IPS DF 6.9 (cell line): ENCODE results near the gene GPAT3.
"Not testable (repeated sequence)": the region's sequence is repeated elsewhere in the genome, so short reads cannot be mapped to it uniquely, and the experiment has no call there.

Experiments used
- DNase-seq: peaks from one replicate; pipeline ENCODE4 v3.0.0-alpha.2; 2013; ENCODE audit warnings: low read depth, low spot score
- H3K27ac ChIP-seq: one replicate; pipeline ENCODE4 v1.5.1; 2013; ENCODE audit warnings: low read length, control low read depth
- H3K27me3 ChIP-seq: 2 replicates; pipeline ENCODE4 v1.6.1; 2013; ENCODE audit warnings: mild to moderate bottlenecking, low read length; ENCODE audit not compliant: control insufficient read depth, insufficient read depth
- H3K36me3 ChIP-seq: 2 replicates; pipeline ENCODE4 v1.6.1; 2013; ENCODE audit warnings: low read length; ENCODE audit not compliant: control insufficient read depth, insufficient read depth
- H3K4me1 ChIP-seq: 2 replicates; pipeline ENCODE4 v1.6.1; 2013; ENCODE audit warnings: low read length; ENCODE audit not compliant: control insufficient read depth, insufficient read depth
- H3K4me3 ChIP-seq: 2 replicates; pipeline ENCODE4 v1.5.1; 2013; ENCODE audit warnings: mild to moderate bottlenecking, low read length
- H3K9me3 ChIP-seq: 2 replicates; pipeline ENCODE4 v1.6.1; 2013; ENCODE audit warnings: low read length, inconsistent platforms; ENCODE audit not compliant: control insufficient read depth, insufficient read depth
- WGBS: extraction: QIAGEN DNeasy Blood & Tissue Kit; methylation state at CpG from one replicate; pipeline ENCODE4 v1.1.7; 2013; ENCODE audit warnings: mixed read lengths, missing lambda C conversion rate; ENCODE audit not compliant: insufficient read length, insufficient coverage; 5-methylcytosine and 5-hydroxymethylcytosine counted together

The GPAT3 gene

DNA sequence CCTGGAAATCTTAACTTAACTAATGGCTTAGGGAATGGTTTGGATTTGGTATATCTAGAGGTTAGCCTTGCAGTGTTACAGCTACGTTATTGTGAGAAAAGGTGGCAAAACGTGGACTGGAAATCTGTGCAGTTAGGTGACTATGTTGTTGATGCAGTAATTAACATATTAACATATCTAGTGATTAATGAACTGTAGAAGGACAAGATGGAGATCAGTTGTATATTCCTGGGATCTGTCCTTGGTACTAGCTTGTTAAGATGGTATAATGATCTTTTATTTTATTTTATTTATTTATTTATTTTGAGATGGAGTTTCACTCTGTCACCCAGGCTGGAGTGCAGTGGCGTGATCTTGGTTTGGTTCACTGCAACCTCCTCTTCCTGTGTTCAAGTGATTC lies 36.9 kb downstream of the GPAT3 start:
- Histone ChIP-seq H3K4me1 (no peaks in the 10 kb centered on the region), H3K36me3 (no peaks in the 10 kb centered on the region), H3K27me3 (no peaks in the 10 kb centered on the region), H3K9me3 (no peaks in the 10 kb centered on the region), H3K27ac (no peak overlapping the region), H3K4me3 (no peak overlapping the region)
- WGBS, result no CpG with 5 or more reads among the region's 3 CpGs
- no peak for DNase-seq

DNA sequence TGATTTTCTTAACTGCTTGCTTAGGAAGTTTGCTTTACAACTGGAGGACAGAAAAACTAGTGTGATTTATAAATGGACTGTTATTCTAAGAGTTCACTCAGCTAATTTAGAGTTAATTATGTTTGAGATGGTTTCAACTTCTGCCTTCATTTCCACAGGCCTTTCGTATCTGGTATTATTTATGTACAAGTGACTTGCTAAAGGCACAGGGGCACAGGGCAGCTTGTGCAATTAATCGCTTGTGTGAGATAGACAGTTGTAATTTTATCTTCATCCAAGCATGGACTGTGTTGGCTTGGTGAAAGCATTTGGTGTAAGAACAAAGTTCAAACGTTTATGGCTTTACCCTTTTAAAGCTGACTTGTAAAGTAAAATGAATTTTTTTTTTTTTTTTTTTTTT lies 38.3 kb downstream of the GPAT3 start:
- no CpG with 5 or more reads among the region's 3 CpGs for WGBS
- H3K36me3 ChIP-seq, result no peaks in the 10 kb centered on the region
- H3K27me3 ChIP-seq, result no peaks in the 10 kb centered on the region
- H3K27ac ChIP-seq, result no peak overlapping the region
- H3K4me3 ChIP-seq, result no peak overlapping the region
- DNase-seq, result no peak
- H3K9me3 ChIP-seq, result no peaks in the 10 kb centered on the region
- H3K4me1 ChIP-seq, result no peaks in the 10 kb centered on the region

DNA sequence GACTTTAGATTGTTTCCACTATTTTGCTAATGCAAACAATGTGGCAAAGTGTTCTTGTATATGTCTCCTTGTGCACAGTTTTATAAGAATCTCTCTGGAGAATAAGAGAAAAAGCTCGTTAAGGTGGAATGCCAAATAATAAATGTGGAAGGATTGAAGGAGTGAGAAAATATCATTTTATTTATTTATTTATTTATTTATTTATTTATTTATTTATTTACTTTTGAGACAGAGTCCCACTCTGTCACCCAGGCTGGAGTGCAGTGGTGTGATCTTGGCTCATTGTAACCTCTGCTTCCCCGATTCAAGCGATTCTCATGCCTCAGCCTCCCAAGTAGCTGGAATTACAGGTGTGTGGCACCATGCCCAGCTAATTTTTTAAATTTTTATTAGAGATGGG lies 40.3 kb downstream of the GPAT3 start:
- not testable (repeated sequence) for H3K4me3 ChIP-seq, DNase-seq, H3K4me1 ChIP-seq, H3K27ac ChIP-seq, H3K9me3 ChIP-seq, H3K27me3 ChIP-seq, H3K36me3 ChIP-seq
- WGBS, result no CpG with 5 or more reads among the region's 3 CpGs

DNA sequence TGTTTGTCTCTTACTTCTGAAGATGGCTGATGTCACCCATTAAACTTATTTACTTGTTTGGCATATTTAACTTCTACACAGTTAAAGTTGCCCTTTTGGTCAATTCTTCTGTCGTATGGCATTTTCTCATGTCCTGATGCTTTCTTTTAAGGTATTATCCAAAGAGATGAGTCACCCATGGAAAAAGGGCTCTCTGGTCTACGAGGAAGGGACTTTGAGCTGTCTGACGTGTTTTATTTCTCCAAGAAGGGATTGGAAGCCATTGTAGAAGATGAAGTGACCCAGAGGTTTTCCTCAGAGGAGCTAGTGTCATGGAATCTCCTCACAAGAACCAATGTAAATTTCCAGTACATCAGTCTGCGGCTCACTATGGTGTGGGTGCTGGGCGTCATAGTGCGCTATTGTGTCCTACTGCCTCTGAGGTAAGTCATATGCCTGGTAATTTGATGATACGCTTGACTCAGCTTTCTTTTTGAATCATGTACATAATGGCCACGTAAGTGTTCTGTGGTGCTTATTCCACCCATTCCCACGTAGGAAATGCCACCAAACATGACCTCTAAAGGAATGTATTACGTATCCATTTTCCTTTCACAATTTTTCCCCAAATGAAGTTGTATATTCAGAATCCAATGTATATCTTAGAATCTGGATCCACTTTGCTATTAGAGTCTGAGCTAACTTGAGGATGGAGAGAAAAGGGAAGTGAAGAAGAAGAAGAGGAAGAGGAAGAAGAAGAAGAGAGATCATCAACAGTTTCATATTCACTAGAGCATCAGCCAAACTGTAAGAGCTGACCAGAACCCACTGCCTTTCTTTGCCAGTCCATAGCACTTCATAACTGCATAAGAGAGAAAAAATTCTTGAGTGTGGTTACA lies 45.7 kb downstream of the GPAT3 start:
- Histone ChIP-seq H3K27me3 (no peaks in the 10 kb centered on the region), H3K4me3 (no peak overlapping the region), H3K4me1 (no peaks in the 10 kb centered on the region), H3K36me3 (no peaks in the 10 kb centered on the region), H3K27ac (no peak overlapping the region), H3K9me3 (no peaks in the 10 kb centered on the region)
- no peak for DNase-seq
- no CpG with 5 or more reads among the region's 10 CpGs for WGBS

DNA sequence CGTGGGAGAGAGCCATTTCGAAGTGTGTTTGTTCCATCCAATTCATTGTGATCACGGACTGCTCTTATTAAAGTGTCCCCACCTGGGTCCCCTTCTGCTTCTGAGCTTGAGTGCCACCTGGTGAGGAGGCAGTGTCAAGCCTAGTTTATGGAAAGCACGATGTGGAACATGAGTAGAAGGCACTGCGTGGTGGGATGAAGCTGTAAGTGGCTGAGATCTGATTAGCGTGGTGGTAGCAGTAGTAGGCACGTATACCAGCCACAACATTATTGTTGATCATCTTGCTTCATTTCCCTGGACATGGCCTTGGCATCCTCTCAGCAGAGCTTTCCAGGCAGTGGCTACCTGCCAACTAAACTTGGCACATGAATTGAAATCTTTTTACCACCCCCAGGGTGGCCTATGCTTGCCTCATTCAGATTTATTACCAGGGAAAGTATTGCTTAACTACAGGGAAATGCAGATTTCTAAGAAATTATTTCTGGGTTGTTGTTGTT lies 46.4 kb downstream of the GPAT3 start:
- DNase-seq, result no peak

DNA sequence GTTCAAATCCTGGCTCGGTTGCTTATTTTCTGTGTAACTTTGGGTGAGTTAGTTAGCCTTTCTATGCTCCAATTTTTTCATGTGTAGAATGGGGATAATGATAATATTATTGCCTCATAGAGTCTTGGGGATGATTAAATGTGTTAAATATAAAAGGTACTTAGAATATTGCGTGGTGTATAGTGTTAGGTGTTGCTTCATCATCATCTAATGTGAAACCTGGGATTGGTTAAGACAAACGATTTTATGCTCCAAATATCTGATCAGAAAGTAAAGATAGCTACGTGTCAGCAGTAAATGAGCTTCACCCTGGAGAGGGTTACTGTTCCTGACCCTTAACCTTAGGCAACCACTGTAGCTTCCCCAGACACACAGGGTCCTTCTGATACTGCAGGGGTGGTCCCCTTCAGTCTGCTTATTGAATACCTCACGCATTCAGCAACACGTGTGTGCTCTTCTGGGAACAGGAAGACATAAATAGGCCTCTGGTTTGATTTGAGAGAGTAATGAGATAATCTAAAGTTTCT lies 50.1 kb downstream of the GPAT3 start:
- Histone ChIP-seq H3K27ac (no peak overlapping the region), H3K4me1 (peaks cover 3% of the 10 kb centered on the region; the same call in 1 of the 2 replicates), H3K4me3 (no peak overlapping the region), H3K9me3 (no peaks in the 10 kb centered on the region), H3K27me3 (no peaks in the 10 kb centered on the region), H3K36me3 (no peaks in the 10 kb centered on the region)
- DNase-seq, result no peak
- WGBS, result 100% methylated on average over 1 of the region's 6 CpGs

More for the DNA sequence above, 46.4 kb downstream of the GPAT3 start:
- Histone ChIP-seq H3K4me1 (no peaks in the 10 kb centered on the region), H3K36me3 (no peaks in the 10 kb centered on the region), H3K27ac (no peak overlapping the region), H3K27me3 (no peaks in the 10 kb centered on the region), H3K9me3 (no peaks in the 10 kb centered on the region), H3K4me3 (no peak overlapping the region)
- no CpG with 5 or more reads among the region's 7 CpGs for WGBS

DNA sequence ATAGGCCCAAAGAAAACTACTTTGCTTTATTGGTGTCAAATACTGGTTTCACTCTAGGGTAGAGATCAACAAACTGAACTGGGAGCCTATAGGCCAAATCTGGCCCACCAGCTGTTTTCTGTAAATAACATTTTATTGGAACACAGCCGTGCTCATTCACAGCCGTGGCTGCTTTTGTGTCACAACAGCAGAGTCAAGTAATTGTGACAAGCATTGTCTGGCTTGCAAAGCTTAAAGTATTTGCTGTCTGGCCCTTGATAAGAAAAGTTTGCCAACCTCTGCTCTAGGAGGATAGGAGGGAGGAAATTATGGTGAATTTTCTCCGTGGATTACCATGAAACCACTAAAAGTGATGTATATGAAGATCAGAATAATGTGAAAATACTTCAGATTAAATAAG lies 53.4 kb downstream of the GPAT3 start:
- WGBS, result no CpG with 5 or more reads among the region's 3 CpGs
- Histone ChIP-seq H3K36me3 (no peaks in the 10 kb centered on the region), H3K27me3 (no peaks in the 10 kb centered on the region), H3K9me3 (no peaks in the 10 kb centered on the region), H3K4me1 (peaks cover 3% of the 10 kb centered on the region; the same call in 1 of the 2 replicates), H3K27ac (no peak overlapping the region), H3K4me3 (no peak overlapping the region)
- DNase-seq, result no peak

DNA sequence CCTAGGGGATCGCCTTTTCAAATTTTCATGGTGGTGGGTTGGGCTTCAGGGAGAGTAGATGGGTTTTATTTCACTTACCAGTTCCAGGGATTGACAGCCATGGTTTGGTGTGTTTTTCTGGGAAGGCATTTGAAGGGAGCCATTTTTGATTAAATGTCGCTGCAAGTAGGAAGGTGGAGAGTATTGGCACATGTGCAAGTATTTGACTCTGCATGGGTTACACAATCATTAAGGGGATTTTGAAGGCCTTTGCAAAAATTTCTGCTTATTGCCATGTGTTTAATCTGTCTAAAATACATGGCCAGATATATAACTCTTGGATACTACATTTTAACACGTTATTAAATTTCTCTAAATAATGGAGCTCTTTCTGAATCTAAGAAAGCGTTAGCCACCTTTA lies 55.1 kb downstream of the GPAT3 start:
- H3K27me3 ChIP-seq, result no peaks in the 10 kb centered on the region
- WGBS, result no CpG with 5 or more reads among the region's 4 CpGs
- H3K9me3 ChIP-seq, result no peaks in the 10 kb centered on the region
- no peak overlapping the region for H3K4me3 ChIP-seq
- no peak overlapping the region for H3K27ac ChIP-seq
- no peak for DNase-seq
- H3K36me3 ChIP-seq, result no peaks in the 10 kb centered on the region
- H3K4me1 ChIP-seq, result peaks cover 3% of the 10 kb centered on the region; the same call in 1 of the 2 replicates

DNA sequence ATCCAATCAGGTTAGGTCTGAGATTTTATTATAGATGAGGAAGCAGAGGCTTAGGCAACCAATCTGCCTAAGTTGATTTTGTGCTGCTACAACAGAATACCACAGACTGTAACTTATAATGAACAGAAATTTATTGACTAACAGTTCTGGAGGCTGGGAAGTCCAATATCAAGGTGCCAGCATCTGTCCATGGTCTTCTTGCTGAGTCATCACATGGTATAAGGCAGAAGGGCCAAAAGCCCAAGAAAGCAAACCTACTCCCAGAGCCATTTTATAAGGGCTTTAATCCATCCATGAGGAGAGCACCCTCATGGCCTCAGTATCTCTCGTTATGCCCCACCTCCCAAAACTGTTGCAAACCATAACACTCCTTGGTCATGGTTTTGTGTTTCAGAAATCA lies 55.8 kb downstream of the GPAT3 start:
- Histone ChIP-seq H3K27me3 (no peaks in the 10 kb centered on the region), H3K4me3 (no peak overlapping the region), H3K27ac (no peak overlapping the region), H3K9me3 (no peaks in the 10 kb centered on the region), H3K4me1 (peaks cover 3% of the 10 kb centered on the region; the same call in 1 of the 2 replicates), H3K36me3 (no peaks in the 10 kb centered on the region)
- no CpG with 5 or more reads among the region's 1 CpG for WGBS
- no peak for DNase-seq

DNA sequence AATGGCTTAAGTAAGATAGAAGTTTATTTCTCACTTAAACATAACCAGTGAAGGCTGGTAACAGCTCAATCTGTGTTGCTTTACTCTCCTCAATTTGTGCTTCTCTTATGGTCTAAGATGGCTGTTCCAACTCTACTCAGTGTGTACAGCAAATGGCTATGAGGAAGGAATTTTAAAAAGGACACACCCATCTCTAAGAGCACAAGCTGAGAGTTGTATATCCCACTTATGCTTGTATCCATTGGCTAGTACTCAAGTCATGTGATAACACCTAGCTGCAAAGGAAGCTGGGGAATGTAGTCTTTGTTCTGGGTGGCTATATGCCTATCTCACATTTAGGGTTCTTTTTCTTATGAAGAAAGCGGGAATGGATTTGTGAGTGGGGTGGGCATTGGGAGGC lies 63.3 kb downstream of the GPAT3 start:
- Histone ChIP-seq H3K4me3 (no peak overlapping the region), H3K4me1 (no peaks in the 10 kb centered on the region), H3K36me3 (no peaks in the 10 kb centered on the region), H3K9me3 (no peaks in the 10 kb centered on the region), H3K27me3 (no peaks in the 10 kb centered on the region), H3K27ac (no peak overlapping the region)
- no peak for DNase-seq
- WGBS, result no CpG with 5 or more reads among the region's 1 CpG
